Myocyte (in vitro differentiated cells): ENCODE measurements around the gene ALKBH7. TPM values are rescaled to one million over a fixed set of nuclear protein-coding genes. Genes with fewer than 3 reads are reported as not detected.
"Not testable (repeated sequence)": the region's sequence is repeated elsewhere in the genome, so short reads cannot be mapped to it uniquely, and the experiment has no call there.

Source experiments
- DNase-seq: peaks from one replicate; pipeline ENCODE4 v3.0.0-alpha.2; 2012; ENCODE audit warnings: low read depth
- polyA plus RNA-seq: library from polyadenylated mRNA; unstranded; fragments of >200 nt; gene quantifications from one replicate; pipeline ENCODE4 v1.2.1, GENCODE V29; 2012; ENCODE audit warnings: missing spikeins
- total RNA-seq: library from RNA; depleted of rRNA; stranded (reverse); fragments of >200 nt; gene quantifications from 2 replicates; pipeline ENCODE4 v1.2.3, GENCODE V29; 2014

The ALKBH7 gene, protein sequence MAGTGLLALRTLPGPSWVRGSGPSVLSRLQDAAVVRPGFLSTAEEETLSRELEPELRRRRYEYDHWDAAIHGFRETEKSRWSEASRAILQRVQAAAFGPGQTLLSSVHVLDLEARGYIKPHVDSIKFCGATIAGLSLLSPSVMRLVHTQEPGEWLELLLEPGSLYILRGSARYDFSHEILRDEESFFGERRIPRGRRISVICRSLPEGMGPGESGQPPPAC
- 59.2 and 75.3 TPM in 2 replicates for total RNA-seq
- polyA plus RNA-seq: 57.8 TPM

DNA sequence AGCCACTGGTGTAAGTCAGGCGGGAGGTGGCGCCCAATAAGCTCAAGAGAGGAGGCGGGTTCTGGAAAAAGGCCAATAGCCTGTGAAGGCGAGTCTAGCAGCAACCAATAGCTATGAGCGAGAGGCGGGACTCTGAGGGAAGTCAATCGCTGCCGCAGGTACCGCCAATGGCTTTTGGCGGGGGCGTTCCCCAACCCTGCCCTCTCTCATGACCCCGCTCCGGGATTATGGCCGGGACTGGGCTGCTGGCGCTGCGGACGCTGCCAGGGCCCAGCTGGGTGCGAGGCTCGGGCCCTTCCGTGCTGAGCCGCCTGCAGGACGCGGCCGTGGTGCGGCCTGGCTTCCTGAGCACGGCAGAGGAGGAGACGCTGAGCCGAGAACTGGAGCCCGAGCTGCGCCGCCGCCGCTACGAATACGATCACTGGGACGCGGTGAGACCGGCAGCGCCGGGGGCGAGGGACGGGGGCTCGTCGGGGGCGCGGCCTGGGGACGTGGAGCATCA, at the start of gene ALKBH7:
TSS of gene ALKBH7 (plus strand) at position 201 of the 502 bp plus-strand sequence. CDS start at position 228, 27 bp downstream.
- DNase-seq: peak; percentile 100

DNA sequence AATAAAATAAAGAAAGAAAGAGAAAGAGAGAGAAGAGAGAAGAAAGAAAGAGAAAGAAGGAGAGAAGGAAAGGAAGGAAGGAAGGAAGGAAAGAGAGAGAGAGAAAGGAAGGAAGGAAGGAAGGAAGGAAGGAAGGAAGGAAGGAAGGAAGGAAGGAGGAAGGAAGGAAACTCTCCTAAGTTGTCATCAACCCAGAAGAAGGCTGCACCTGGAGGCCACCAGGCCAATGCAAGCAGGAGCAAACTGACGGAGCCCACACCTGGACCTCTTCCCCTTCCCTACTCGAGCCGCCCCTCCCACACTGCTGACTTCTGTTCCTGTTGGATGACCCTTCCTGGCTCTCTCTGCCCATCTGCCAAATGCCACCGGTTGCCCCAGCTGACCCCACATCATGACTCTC, 47.8 kb upstream of the ALKBH7 start:
- DNase-seq: no peak

DNA sequence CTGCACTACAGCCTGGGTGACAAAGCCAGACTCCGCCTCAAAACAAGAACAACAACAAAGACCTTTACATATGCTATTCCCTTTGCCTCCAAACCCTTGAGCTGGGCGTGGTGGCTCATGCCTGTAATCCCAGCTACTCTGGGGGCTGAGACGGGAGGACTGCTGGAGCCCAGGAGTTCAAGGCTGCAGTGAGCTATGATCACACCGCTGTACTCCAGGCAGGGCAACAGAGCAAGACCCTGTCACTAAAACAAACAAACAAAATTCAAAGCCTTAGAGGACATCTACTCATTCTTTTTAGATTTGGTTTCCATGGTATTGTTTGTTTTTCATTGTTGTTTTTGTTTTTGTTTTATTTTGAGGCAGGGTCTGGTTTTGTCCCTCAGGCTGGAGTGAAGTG, 47.0 kb upstream of the ALKBH7 start:
- no peak for DNase-seq

DNA sequence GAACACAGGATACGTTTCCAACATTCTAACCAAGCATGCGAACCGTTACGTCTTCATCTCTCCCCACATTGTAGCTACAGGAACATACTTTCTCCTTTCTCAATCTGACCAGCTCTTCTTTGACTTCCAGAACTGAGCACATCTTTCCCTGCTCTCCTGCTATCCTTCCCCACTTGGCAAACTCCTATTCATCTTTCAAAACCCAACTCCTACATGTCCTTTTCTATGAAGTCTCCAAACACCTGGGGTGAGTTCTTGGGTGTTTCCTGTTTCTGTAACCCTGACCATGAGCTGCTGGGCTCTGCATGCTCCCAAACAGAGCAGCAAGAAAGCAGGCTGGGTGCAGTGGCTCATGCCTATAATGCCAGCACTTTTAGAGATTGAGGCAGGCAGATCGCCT, 45.8 kb upstream of the ALKBH7 start:
- no peak for DNase-seq

DNA sequence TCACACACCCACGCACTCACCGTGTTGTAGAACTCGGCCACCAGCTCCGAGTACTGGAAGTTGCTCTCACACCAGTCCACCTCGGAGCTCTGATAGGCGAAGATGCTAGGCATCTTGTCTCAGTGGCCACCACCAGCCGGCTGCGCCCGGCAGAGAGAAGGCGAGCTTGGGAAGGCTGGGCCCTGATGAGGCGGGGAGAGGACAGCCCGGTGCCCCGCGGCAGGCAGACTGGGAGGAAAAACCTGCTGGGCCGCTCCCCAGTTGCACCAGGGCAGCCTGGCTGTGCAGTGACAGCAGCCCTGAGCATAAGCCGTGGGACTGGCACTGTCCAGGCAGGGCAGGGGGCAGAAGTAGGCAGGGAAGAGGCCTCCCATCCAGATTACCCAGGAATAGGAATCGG, 39.2 kb upstream of the ALKBH7 start, which contains the start of gene ACER1:
TSS of gene ACER1 (minus strand) at position 174 of the 400 bp plus-strand sequence. CDS start at position 113, 61 bp downstream.
- no peak for DNase-seq

DNA sequence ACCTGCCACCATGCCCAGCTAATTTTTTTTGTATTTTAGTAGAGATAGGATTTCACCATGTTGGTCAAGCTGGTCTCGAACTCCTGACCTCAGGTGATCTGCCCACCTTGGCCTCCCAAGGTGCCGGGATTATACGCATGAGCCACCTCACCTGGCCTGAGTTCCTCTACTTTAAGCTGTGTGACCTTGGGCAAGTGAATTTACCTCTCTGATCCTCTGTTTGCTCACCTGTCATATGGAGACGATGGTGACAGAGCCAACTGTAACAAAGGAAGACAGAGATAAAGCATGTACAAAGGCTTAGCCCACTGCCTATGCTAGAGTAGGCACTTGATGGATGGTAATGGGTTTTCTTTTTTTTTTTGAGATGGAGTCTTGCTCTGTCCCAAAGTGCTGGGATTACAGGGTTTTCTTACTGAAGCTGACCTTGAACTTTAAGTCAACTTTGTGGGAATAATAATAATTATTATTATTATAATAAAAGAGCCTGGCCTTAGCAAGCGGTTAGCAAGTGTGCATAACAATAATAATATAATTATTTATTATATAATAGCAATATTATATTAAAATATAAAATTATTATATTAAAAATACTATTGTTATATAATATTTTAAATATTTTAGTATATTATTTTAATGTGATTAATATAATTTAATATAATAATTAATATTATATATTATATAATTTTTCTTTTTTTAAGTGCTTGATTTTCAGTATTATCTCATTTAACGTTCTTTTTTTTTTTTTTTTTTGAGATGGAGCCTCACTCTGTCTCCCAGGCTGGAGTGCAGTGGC, 37.9 kb upstream of the ALKBH7 start:
- DNase-seq: no peak

DNA sequence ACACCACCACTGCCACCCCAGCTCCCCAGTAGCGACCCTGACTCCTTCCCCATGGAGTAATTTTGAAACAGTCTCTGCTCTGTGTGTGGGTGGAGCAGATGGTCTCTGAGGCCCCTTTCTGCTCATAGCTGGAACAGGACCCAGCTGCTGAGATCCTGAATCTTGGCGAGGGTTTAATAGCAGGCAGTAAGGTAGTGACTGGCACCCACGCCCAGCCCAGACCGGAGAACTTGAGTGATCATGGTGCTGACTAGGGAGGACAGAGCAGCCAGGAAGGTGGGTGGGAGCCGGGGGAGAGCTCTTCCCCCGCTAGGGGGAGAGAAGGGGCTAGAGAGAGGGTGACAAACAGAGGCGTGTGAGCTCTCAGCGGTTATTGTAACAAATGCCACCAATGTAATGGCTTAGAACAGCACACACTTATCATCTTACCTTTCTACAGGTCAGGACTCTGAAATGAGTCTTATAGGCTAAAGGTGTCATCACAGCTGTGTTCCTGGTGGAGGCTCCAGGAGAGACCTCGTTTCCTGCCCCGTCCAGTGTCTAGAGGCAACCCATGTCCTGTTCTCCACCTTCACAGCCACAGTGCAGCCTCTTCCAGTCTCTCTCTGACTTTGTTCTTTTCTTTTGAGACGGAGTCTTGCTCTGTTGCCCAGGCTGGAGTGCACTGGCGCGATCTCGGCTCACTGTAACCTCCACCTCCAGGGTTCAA, 31.9 kb upstream of the ALKBH7 start:
- no peak for DNase-seq

DNA sequence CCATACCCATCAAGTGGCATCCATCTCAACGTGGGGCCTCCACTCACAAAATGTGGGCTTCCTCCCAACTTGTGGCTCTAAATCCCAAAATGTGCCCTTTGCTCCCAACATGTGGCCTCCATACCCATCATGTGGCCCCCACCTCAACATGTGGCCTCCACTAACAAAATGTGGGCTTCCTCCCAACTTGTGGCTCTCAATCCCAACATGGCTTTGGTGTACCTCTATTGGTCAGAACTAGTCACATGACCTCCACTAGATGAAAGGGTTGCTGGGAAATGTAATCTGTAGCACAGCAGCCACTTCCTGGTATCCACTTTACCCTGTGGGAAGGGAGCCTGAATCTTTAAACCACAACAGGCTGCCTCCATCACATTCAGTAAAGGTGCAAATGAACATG, 29.1 kb upstream of the ALKBH7 start:
- DNase-seq: no peak

DNA sequence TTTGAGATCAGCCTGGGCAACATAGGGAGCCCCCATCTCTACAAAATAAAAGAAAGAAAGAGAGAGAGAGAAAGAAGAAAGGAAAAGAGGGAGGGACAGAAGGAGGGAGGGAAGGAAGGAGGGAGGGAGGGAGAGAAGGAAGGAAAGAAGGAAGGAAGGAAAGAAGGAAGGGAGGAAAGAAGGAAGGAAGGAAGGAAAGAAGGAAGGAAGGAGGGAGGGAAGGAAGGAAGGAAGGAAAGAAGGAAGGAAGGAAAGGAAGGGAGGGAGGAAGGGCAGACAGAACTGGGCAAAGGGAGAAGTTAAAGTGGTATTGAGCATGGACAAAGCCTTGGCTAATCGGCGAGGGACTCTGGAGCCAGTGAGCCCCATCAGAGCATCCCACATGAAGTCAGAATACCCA, 23.3 kb upstream of the ALKBH7 start:
- DNase-seq: not testable (repeated sequence)

DNA sequence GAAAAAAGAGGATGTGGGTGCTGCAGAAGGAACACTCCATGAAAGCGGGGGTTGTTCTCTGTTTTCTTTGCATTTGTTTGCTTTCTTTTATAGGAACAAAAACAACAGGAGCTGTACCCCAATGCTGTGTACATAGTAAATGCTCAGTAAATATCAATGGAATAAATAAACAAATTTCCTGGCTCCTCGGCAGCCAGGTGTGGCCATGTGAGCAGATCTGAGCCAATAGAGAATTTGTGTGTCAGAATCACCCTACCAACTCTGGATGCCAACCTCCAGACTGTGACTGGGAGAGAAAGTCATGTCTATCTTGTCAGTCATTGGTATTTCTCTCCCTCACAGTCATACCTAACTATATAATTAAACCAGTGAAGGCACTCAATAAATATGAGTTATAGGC, 21.9 kb upstream of the ALKBH7 start:
- no peak for DNase-seq

DNA sequence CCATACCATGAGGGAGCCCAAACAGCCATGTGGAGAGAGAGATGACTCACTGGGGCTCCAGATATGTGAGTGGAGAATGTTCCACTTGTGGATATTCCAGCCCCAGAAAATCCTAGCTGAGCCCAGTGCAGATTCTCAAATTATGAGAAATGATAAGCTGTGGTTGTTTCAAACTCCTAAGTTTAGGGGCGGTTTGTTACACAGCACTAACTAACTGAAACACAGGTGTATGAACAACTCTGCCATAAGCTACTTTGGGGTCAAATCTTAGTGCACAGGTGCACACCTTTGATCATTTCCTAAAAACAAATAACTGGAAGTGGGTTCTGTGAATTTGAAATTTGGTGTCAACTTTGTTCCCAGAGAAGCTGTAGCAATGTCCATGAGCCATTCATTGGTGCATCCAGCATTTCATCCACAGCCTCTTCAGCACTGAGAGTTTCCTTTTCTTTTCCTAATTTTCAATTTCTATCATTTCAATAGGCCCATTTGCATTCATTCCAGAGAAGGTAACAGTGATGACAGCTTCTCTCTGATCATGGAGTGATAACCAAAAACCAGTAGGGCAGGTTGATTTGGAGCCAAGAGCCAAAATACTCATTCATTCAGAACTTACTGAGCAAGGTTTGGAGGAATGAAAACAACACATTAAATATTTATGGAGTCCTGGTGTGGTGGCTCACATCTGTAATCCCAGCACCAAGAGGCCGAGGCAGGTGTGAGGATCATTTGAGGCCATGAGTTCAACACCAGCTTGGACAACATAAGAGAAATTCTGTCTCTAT, 20.0 kb upstream of the ALKBH7 start:
- no peak for DNase-seq

DNA sequence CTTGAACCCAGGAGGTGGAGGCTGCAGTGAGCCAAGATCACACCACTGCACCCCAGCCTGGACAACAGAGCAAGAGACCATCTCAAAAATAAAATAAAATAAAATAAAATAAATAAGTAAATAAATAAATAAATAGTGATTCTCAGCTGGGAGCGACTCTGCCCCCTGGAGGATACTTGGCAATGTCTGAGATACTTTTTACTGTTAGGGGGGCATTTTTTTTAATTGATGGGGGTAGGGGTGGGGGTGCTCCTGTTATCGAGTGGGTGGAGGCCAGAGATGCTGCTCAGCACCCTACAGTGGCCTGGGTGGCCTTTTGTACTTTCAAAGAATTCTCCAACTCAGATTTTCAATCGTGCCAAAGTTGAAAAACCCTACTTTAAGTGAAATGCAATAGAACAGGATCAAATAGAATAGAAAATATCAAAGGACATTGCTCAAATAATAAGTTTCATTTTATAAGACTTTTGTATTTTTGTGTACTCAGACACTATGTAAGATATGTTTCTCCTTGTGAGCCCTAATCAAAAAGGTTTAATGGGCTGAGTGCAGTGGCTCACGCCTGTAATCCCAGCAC, 18.4 kb upstream of the ALKBH7 start:
- DNase-seq: no peak

DNA sequence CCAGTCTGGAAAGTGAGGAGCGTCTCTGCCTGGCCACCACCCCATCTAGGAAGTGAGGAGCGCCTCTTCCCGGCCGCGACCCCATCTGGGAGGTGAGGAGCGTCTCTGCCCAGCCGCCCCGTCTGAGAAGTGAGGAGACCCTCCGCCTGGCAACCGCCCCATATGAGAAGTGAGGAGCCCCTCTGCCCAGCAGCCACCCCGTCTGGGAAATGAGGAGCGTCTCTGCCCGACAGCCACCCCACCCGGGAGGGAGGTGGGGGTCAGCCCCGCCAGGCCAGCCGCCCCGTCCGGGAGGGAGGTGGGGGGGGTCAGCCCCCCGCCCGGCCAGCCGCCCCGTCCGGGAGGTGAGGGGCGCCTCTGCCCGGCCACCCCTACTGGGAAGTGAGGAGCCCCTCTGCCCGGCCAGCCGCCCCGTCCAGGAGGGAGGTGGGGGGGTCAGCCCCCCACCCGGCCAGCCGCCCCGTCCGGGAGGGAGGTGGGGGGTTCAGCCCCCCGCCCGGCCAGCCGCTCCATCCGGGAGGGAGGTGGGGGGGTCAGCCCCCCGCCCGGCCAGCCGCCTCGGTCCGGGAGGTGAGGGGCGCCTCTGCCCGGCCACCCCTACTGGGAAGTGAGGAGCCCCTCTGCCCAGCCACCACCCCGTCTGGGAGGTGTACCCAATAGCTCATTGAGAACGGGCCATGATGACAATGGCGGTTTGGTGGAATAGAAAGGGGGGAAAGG, 17.1 kb upstream of the ALKBH7 start:
- not testable (repeated sequence) for DNase-seq

DNA sequence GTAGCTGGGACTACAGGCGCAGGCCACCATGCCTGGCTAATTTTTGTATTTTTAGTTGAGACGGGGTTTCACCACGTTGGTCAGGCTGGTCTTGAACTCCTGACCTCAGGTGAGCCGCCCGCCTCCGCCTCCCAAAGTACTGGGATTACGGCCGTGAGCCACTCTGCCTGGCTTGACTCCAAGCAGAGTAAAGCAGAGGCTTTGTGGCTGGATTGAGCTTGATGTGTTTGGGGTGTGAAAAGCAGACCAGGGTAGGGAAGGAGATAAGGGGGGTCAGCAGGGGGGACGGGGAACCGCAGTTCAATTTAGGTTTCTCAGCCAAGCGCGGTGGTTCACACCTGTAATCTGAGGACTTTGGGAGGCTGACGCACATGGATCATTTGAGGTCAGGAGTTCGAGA, 15.4 kb upstream of the ALKBH7 start:
- DNase-seq: no peak

DNA sequence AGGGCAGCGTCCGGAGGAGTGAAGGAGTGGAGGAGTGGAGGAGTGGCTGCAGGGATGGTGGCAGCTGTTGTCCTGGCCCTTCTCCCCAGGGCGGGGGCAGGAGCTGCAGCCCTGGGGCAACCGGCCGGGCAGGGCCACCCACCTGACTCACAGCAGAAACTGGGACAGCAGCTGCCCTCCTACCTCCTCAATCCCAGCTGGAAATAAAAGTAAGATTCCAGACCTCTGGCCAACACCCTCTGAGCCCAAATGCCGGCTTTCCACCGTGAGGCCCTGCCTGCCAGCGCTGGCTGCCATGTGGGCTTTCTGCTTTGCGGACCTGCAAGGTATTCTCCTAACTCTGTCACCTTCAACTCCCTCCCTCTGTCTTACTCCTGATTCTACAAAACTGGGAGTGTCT, 14.6 kb upstream of the ALKBH7 start:
- peak; percentile 82 for DNase-seq

DNA sequence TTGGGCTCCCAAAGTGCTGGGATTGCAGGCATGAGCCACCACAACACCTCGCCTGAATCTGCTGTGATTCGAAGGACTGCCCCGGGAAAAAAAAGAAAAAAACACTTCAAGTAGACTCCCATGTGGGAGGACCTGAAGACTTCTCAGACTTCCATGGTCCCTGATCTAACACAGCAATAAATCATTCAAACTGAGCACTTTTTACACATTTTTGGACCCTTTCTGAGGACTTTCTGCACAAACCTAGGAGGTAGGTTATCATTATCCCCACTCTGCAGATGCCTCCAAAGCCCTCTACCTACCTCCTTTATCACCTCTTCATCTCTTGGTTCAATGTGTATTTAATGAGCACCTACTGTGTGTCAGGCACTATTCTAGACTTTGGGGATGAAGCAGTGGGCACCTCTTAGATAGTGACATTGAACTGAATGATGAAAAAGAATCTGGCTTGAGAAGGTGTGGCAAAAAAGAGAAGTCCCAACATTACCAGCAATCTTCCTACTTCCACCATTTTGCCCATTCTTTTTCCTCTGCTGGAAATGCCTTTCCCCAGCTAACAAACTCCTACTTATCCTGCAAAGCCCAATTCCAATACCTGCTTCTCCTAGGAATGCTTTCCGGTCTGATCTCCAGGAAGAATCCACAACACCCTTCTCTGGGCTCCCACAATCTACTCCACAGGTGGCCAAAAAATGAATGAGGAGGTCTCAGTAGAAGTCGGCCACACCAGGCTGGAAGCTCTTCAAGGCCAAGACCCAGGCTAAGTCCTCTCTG, 12.8 kb upstream of the ALKBH7 start:
- no peak for DNase-seq

DNA sequence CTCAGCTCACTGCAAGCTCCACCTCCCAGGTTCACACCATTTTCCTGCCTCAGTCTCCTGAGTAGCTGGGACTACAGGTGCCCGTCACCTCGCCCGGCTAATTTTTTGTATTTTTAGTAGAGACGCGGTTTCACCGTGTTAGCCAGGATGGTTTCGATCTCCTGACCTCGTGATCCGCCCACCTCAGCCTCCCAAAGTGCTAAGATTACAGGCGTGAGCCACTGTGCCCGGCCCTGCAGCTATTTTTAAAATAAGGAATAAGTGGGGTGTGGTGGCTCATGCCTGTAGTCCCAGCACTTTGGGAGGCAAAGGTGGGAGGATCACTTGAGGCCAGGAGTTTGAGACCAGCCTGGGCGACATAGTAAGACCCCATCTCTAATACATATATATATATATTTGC, 12.1 kb upstream of the ALKBH7 start:
- DNase-seq: not testable (repeated sequence)

DNA sequence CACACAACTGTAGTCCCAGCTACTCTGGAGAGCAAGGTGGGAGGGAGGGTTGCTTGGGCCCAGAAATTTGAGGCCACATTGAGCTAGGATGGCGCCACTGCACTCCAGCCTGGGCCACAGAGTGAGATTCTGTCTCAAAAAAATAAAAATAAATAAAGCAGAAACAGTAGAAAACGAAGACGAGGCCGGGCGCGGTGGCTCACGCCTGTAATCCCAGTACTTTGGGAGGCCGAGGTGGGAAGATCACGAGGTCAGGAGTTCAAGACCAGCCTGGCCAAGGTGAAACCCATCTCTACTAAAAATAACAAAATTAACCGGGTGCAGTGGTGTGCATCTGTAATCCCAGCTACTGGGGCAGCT, 11.8 kb upstream of the ALKBH7 start:
- DNase-seq: not testable (repeated sequence)

DNA sequence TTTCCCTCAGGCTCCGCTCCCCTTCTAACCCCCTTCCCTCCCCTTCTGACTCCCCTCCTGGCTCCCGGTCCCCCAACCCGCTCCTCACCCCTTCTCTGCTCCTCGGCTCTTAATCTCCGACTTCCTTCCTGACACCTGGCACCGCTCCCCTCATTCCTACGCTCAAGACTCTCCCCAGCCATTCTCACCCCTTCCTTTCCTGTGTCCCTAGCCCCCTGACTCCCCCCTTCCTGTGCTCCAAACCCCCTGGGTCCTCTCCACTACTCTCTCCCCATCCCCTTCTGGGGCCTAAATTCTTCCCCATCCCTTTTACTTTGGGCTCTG, 10.6 kb upstream of the ALKBH7 start:
- no peak for DNase-seq
